Fibroblast of skin of left quadriceps (primary cell): ENCODE data around the gene COQ5.

Source experiments
- DNase-seq, 2 experiments: peaks; one replicate each; pipeline ENCODE4 v3.0.0-alpha.2; 2013; ENCODE audit warnings: low read depth in 2 of 2

Gene COQ5

GRCh38 chr12:120453977-120454376 lies 75.0 kb downstream of the COQ5 start:
- no peak for DNase-seq
